SK-N-SH (cell line): ENCODE data around the gene TOLLIP. TPM values are rescaled to one million over a fixed set of nuclear protein-coding genes. Genes with fewer than 3 reads are reported as not detected.
A peak's percentile ranks its signal among the peaks of the same experiment; 100 is the strongest.
"Not testable (repeated sequence)": the region's sequence is repeated elsewhere in the genome, so short reads cannot be mapped to it uniquely, and the experiment has no call there.

Experiments
- CTCF ChIA-PET: fragments of 300-600, 350-600 bp; formaldehyde crosslinking; extraction: SDS; loops from one replicate; lab custom pipeline; 2021; lab: Yijun Ruan, JAX
- POLR2A ChIA-PET: fragments of 350-600 bp; sonication (Branson Sonifier 250); formaldehyde crosslinking; extraction: SDS; loops from one replicate; lab custom pipeline; 2020; ENCODE audit warnings: antibody characterized with exemption, inconsistent platforms; lab: Yijun Ruan, JAX
- DNase-seq: peaks from one replicate; pipeline ENCODE4 v3.0.0; 2012
- H2AFZ ChIP-seq: fragments of 200-600 bp; sonication (generic); 2 replicates; pipeline ENCODE4 v1.8.1; 2016; ENCODE audit warnings: antibody characterized with exemption, mild to moderate bottlenecking, low read depth
- H3F3A ChIP-seq: fragments of 200-600 bp; sonication (generic); replicated peaks from 2 replicates; pipeline ENCODE3; 2016; ENCODE audit warnings: antibody characterized with exemption, mild to moderate bottlenecking; ENCODE audit not compliant: insufficient read depth
- H3K27ac ChIP-seq, 2 experiments: fragments of 200-500 bp in 1 of 2; fragments of 200-600 bp in 1 of 2; sonication (Bioruptor generic) in 1 of 2; sonication (generic), shearing (Covaris generic) in 1 of 2; 2 replicates each; pipeline versions ENCODE4 v1.5.1 to v1.6.1; 2014 to 2016; ENCODE audit warnings: low read depth in 2 of 2, inconsistent platforms in 1 of 2, low read length in 1 of 2, mild to moderate bottlenecking in 1 of 2, mixed read lengths in 1 of 2
- H3K27me3 ChIP-seq: fragments of 200-600 bp; sonication (generic), shearing (Covaris generic); 2 replicates; pipeline ENCODE4 v1.6.1; 2016; ENCODE audit warnings: mixed run types; ENCODE audit not compliant: insufficient read depth
- H3K36me3 ChIP-seq, 2 experiments: fragments of 200-500 bp in 1 of 2; fragments of 200-600 bp in 1 of 2; sonication (Bioruptor generic) in 1 of 2; sonication (generic) in 1 of 2; replicated peaks in 1 of 2; 2 replicates each; pipeline versions ENCODE3 to v1.5.1; 2014 to 2016; ENCODE audit warnings: low read length in 1 of 2, mild to moderate bottlenecking in 1 of 2; ENCODE audit not compliant: insufficient read depth in 2 of 2, control insufficient read depth in 1 of 2
- H3K4me1 ChIP-seq, 2 experiments: fragments of 200-500 bp in 1 of 2; fragments of 200-600 bp in 1 of 2; sonication (Bioruptor generic) in 1 of 2; sonication (generic), shearing (Covaris generic) in 1 of 2; 2 replicates each; pipeline versions ENCODE4 v1.5.1 to v1.6.1; 2014 to 2016; ENCODE audit warnings: low read depth in 1 of 2, low read length in 1 of 2, mixed run types in 1 of 2; ENCODE audit not compliant: insufficient read depth in 2 of 2, control insufficient read depth in 1 of 2
- H3K4me2 ChIP-seq: fragments of 200-600 bp; sonication (generic), shearing (Covaris generic); 2 replicates; pipeline ENCODE4 v1.6.1; 2017; ENCODE audit warnings: mixed run types
- H3K4me3 ChIP-seq, 2 experiments: fragments of 200-500 bp in 1 of 2; fragments of 200-600 bp in 1 of 2; sonication (Bioruptor generic) in 1 of 2; sonication (generic), shearing (Covaris generic) in 1 of 2; 2 replicates each; pipeline versions ENCODE4 v1.5.1 to v1.8.1; 2014 to 2016; ENCODE audit warnings: low read depth in 2 of 2, inconsistent platforms in 1 of 2, low read length in 1 of 2, mild to moderate bottlenecking in 1 of 2, mixed read lengths in 1 of 2, moderate library complexity in 1 of 2
- H3K79me2 ChIP-seq: fragments of 200-600 bp; sonication (generic); 2 replicates; pipeline ENCODE4 v1.8.1; 2017; ENCODE audit warnings: mild to moderate bottlenecking; ENCODE audit not compliant: insufficient read depth
- H3K9ac ChIP-seq: fragments of 200-600 bp; sonication (generic); 2 replicates; pipeline ENCODE4 v1.6.1; 2017; ENCODE audit warnings: mixed run types
- H3K9me2 ChIP-seq: fragments of 200-600 bp; sonication (generic); 2 replicates; pipeline ENCODE4 v1.6.1; 2017; ENCODE audit warnings: mixed run types
- H3K9me3 ChIP-seq: fragments of 200-600 bp; sonication (generic); 2 replicates; pipeline ENCODE4 v1.6.1; 2017; ENCODE audit warnings: mixed run types, mild to moderate bottlenecking, moderate library complexity
- H4K20me1 ChIP-seq: fragments of 200-600 bp; sonication (generic); 2 replicates; pipeline ENCODE4 v1.6.1; 2017; ENCODE audit warnings: mild to moderate bottlenecking, mixed run types; ENCODE audit not compliant: insufficient read depth
- ELF1 ChIP-seq: IDR thresholded peaks from 2 replicates; pipeline ENCODE4 v1.4.0; 2012
- EZH2phosphoT487 ChIP-seq: fragments of 200-600 bp; sonication (generic); IDR thresholded peaks from 2 replicates; pipeline ENCODE4 v1.6.1; 2017; ENCODE audit warnings: low read depth, mixed run types, mild to moderate bottlenecking, antibody characterized with exemption, moderate library complexity, borderline replicate concordance
- FOXJ3 ChIP-seq: sonication (generic); formaldehyde crosslinking; IDR thresholded peaks from 2 replicates; pipeline ENCODE4 v1.5.1; 2020; ENCODE audit warnings: mild to moderate bottlenecking, missing genetic modification reagents
- FOXM1 ChIP-seq: IDR thresholded peaks from 2 replicates; pipeline ENCODE4 v1.4.0; 2012; ENCODE audit warnings: low read depth, mild to moderate bottlenecking
- NRF1 ChIP-seq: IDR thresholded peaks from 2 replicates; pipeline ENCODE4 v1.6.1; 2012; ENCODE audit warnings: low read depth, mild to moderate bottlenecking, low read length
- POLR2AphosphoS5 ChIP-seq: IDR thresholded peaks from 2 replicates; pipeline ENCODE4 v1.6.1; 2012; ENCODE audit warnings: low read depth, low read length
- RAD21 ChIP-seq: IDR thresholded peaks from 2 replicates; pipeline ENCODE4 v1.6.1; 2012; ENCODE audit warnings: mild to moderate bottlenecking, low read length
- RCOR1 ChIP-seq: fragments of 150-350 bp; IDR thresholded peaks from 2 replicates; pipeline ENCODE4 v1.6.1; 2017; ENCODE audit warnings: antibody characterized with exemption, low read length
- RFX5 ChIP-seq: IDR thresholded peaks from 2 replicates; pipeline ENCODE4 v1.6.1; 2012; ENCODE audit warnings: mild to moderate bottlenecking, improper control_type of control experiment, low read length
- RXRA ChIP-seq: IDR thresholded peaks from 2 replicates; pipeline ENCODE4 v1.4.0; 2012; ENCODE audit warnings: low read depth, mild to moderate bottlenecking, borderline replicate concordance
- YY1 ChIP-seq: IDR thresholded peaks from 2 replicates; pipeline ENCODE4 v1.4.0; 2012; ENCODE audit warnings: low read depth, mild to moderate bottlenecking
- WGBS: methylation state at CpG from one replicate; pipeline ENCODE4 v1.1.6; 2017; ENCODE audit warnings: low lambda C conversion rate; 5-methylcytosine and 5-hydroxymethylcytosine counted together
- polyA plus RNA-seq, 3 experiments: library from polyadenylated mRNA; depleted of rRNA; stranded (reverse); fragments of >200 nt; gene quantifications; 2 replicates each; pipeline ENCODE4 v1.2.3, GENCODE V29; 2012
- TF ChIP-seq, protein P1 (sequence below): IDR thresholded peaks from 2 replicates; pipeline ENCODE4; 2012
- TF ChIP-seq, protein P2 (sequence below): IDR thresholded peaks from 2 replicates; pipeline ENCODE4 v1.4.0; 2012; ENCODE audit warnings: low read depth
- TF ChIP-seq, protein P3 (sequence below): IDR thresholded peaks from 2 replicates; pipeline ENCODE4 v1.4.0; 2012; ENCODE audit warnings: low read depth, borderline replicate concordance
- TF ChIP-seq, protein P4 (sequence below): IDR thresholded peaks from 2 replicates; pipeline ENCODE4 v1.6.1; 2012; ENCODE audit warnings: mild to moderate bottlenecking, low read depth, low read length, moderate library complexity
- TF ChIP-seq, protein P5 (sequence below): fragments of 150-350 bp; IDR thresholded peaks from 2 replicates; pipeline ENCODE4 v1.6.1; 2016; ENCODE audit warnings: mild to moderate bottlenecking, low read depth, low read length
- TF ChIP-seq, protein P6 (sequence below): IDR thresholded peaks from 2 replicates; pipeline ENCODE4 v1.4.0; 2012; ENCODE audit warnings: low read depth, borderline replicate concordance

The TOLLIP gene
- polyA plus RNA-seq, 1 of the 3 experiments (the other 2 are of a cell fraction): 55.4 TPM

DNA sequence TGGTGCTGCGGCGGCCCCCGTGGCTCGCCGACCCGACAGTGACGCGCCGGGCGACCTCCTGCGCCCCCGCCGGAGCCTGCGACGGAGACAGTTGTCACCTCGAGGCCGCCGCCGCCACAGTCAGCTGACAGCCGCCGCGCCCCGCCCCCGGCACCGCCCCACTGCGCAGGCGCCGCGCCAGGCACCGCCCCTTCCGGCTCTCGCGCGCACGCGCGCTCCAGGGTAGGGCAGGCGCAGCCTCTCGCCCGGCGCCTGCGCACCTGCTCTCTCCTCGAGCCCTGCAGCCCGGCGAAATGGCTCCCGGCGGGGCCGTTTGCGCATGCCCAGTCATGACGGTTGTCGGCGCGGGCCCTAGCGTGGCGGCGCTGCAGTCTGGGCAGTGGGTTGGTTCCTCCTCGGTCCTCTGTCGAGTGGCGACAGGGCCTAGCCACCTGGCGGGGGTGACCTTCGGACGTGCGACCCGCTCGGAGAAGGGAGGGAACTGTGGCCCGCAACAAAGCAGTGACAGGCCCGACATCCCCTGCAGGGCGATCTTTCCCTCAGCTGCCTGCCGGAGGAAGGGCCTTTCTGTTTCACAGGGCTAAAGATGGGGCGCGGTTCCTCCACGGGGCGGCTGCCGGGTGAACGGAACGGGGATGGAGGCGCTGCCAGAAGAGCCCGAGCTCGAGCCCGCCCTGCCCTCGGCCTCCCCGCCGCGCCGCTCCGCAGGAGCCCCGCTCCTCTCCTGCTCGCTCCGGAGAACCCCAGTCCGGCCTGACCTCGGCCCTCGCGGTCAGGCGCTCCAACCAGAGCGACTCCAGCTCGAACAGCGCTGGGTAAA is at the start of gene TOLLIP (continued):
- TF ChIP-seq, protein P1, sequence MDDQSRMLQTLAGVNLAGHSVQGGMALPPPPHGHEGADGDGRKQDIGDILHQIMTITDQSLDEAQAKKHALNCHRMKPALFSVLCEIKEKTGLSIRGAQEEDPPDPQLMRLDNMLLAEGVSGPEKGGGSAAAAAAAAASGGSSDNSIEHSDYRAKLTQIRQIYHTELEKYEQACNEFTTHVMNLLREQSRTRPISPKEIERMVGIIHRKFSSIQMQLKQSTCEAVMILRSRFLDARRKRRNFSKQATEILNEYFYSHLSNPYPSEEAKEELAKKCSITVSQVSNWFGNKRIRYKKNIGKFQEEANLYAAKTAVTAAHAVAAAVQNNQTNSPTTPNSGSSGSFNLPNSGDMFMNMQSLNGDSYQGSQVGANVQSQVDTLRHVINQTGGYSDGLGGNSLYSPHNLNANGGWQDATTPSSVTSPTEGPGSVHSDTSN: no peak
- TF ChIP-seq RFX5: no peak

DNA sequence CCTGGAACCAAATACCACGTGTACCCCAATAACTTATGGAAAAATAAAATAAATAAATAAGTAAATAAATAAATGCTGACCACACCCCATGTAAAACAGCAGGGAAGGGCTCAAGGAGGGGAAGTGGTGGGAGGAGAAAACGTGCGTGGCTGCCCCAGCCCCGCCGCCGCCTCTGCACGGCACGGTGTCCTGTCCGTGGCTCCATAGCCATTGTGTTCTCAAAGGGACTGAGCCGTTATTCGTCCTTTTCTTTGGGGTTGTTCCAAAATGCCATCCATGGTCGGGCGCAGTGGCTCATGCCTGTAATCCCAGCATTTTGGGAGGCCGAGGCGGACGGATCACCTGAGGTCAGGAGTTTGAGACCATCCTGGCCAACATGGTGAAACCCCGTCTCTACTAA is 49.5 kb upstream of the TOLLIP start:
- H3K4me3 ChIP-seq, H3F3A ChIP-seq, POLR2A ChIA-PET, H2AFZ ChIP-seq, H3K27me3 ChIP-seq, H3K9ac ChIP-seq, H3K9me2 ChIP-seq, H3K79me2 ChIP-seq, H3K4me1 ChIP-seq, H3K27ac ChIP-seq, H3K9me3 ChIP-seq, H3K36me3 ChIP-seq, CTCF ChIA-PET, H4K20me1 ChIP-seq, H3K4me2 ChIP-seq: not testable (repeated sequence)
- whole genome bisulfite sequencing: 78% methylated on average over 17 of the region's 17 CpGs
- peak; percentile 15 for DNase-seq

DNA sequence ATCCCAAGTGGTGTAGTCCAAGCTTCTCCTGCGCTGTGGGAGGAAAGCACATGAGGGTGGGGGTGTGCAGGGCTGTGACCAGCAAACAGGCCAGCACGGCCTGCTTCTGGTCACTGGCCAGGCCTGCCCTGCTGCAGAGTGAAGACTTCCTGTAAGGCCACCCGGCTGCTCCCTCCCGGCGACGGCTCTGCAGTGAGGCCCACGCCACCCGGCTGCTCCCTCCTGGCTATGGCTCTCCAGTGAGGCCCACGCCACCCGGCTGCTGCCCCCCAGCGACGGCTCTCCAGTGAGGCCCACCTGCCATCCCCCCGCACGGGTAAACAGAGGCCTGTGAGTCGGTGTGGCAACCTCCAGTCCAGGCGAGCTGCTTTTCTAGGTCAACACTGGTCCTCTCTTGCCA is 48.9 kb upstream of the TOLLIP start:
- DNase-seq: peak; percentile 50
- no peaks in the 10 kb centered on the region for H3K36me3 ChIP-seq
- H3K27me3 ChIP-seq: no peaks in the 10 kb centered on the region
- H4K20me1 ChIP-seq: no peaks in the 10 kb centered on the region
- H3K9me2 ChIP-seq: no peaks in the 10 kb centered on the region
- no peak overlapping the region for H3K4me2 ChIP-seq
- H3K9ac ChIP-seq: no peak overlapping the region
- no peaks in the 10 kb centered on the region for H3K79me2 ChIP-seq
- no peaks in the 10 kb centered on the region; a peak in 1 of 4 replicates for H3K4me1 ChIP-seq
- H3K27ac ChIP-seq: no peak overlapping the region
- POLR2A ChIA-PET: no interaction called here
- H3K9me3 ChIP-seq: no peaks in the 10 kb centered on the region
- CTCF ChIA-PET: no interaction called here
- no peaks in the 10 kb centered on the region for H3F3A ChIP-seq
- no peak overlapping the region for H3K4me3 ChIP-seq
- 48% methylated on average over 5 of the region's 16 CpGs for WGBS
- no peak overlapping the region for H2AFZ ChIP-seq
- TF ChIP-seq, protein P2, sequence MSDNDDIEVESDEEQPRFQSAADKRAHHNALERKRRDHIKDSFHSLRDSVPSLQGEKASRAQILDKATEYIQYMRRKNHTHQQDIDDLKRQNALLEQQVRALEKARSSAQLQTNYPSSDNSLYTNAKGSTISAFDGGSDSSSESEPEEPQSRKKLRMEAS: no peak
- TF ChIP-seq, protein P3, sequence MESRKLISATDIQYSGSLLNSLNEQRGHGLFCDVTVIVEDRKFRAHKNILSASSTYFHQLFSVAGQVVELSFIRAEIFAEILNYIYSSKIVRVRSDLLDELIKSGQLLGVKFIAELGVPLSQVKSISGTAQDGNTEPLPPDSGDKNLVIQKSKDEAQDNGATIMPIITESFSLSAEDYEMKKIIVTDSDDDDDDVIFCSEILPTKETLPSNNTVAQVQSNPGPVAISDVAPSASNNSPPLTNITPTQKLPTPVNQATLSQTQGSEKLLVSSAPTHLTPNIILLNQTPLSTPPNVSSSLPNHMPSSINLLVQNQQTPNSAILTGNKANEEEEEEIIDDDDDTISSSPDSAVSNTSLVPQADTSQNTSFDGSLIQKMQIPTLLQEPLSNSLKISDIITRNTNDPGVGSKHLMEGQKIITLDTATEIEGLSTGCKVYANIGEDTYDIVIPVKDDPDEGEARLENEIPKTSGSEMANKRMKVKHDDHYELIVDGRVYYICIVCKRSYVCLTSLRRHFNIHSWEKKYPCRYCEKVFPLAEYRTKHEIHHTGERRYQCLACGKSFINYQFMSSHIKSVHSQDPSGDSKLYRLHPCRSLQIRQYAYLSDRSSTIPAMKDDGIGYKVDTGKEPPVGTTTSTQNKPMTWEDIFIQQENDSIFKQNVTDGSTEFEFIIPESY: no peak
- TF ChIP-seq, protein P4, sequence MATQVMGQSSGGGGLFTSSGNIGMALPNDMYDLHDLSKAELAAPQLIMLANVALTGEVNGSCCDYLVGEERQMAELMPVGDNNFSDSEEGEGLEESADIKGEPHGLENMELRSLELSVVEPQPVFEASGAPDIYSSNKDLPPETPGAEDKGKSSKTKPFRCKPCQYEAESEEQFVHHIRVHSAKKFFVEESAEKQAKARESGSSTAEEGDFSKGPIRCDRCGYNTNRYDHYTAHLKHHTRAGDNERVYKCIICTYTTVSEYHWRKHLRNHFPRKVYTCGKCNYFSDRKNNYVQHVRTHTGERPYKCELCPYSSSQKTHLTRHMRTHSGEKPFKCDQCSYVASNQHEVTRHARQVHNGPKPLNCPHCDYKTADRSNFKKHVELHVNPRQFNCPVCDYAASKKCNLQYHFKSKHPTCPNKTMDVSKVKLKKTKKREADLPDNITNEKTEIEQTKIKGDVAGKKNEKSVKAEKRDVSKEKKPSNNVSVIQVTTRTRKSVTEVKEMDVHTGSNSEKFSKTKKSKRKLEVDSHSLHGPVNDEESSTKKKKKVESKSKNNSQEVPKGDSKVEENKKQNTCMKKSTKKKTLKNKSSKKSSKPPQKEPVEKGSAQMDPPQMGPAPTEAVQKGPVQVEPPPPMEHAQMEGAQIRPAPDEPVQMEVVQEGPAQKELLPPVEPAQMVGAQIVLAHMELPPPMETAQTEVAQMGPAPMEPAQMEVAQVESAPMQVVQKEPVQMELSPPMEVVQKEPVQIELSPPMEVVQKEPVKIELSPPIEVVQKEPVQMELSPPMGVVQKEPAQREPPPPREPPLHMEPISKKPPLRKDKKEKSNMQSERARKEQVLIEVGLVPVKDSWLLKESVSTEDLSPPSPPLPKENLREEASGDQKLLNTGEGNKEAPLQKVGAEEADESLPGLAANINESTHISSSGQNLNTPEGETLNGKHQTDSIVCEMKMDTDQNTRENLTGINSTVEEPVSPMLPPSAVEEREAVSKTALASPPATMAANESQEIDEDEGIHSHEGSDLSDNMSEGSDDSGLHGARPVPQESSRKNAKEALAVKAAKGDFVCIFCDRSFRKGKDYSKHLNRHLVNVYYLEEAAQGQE: no peak
- TF ChIP-seq RCOR1 (no peak), FOXJ3 (CRISPR knock-in tag) (no peak), RXRA (no peak), EZH2phosphoT487 (no peak), FOXM1 (no peak), POLR2AphosphoS5 (no peak), RAD21 (no peak), YY1 (no peak), NRF1 (no peak), ELF1 (no peak)
- TF ChIP-seq, protein P5, sequence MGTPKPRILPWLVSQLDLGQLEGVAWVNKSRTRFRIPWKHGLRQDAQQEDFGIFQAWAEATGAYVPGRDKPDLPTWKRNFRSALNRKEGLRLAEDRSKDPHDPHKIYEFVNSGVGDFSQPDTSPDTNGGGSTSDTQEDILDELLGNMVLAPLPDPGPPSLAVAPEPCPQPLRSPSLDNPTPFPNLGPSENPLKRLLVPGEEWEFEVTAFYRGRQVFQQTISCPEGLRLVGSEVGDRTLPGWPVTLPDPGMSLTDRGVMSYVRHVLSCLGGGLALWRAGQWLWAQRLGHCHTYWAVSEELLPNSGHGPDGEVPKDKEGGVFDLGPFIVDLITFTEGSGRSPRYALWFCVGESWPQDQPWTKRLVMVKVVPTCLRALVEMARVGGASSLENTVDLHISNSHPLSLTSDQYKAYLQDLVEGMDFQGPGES: no peak
- TF ChIP-seq, protein P6, sequence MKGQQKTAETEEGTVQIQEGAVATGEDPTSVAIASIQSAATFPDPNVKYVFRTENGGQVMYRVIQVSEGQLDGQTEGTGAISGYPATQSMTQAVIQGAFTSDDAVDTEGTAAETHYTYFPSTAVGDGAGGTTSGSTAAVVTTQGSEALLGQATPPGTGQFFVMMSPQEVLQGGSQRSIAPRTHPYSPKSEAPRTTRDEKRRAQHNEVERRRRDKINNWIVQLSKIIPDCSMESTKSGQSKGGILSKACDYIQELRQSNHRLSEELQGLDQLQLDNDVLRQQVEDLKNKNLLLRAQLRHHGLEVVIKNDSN: no peak
